Endothelial cell of umbilical vein (primary cell): ENCODE measurements around the gene TMEM167B. TPM values are rescaled to one million over a fixed set of nuclear protein-coding genes. Genes with fewer than 3 reads are reported as not detected.

Source experiments
- BruUV-seq: library from RNA; stranded (reverse); fragments of 400-500 nt; replicated peaks from 2 replicates; lab custom pipeline; 2021; lab: Mats Ljungman, UMichigan
- CTCF ChIA-PET: fragments of 300-600, 350-600 bp; sonication (Branson Sonifier 250); formaldehyde crosslinking; loops from one replicate; lab custom pipeline; 2021; ENCODE audit warnings: antibody characterized with exemption, inconsistent platforms; lab: Charles Lee
- POLR2A ChIA-PET: fragments of 300-600, 350-600 bp; sonication (Branson Sonifier 250); formaldehyde crosslinking; loops from one replicate; lab custom pipeline; 2021; ENCODE audit warnings: antibody characterized with exemption, inconsistent platforms; lab: Charles Lee
- DNase-seq: peaks from one replicate; pipeline ENCODE4 v3.0.0-alpha.2; 2011; ENCODE audit warnings: low read depth, low spot score
- FAIRE-seq: peaks from 2 replicates; lab custom pipeline; 2011; peaks lifted over from hg19 to GRCh38; lab: Jason Lieb, UNC
- H2AFZ ChIP-seq: 2 replicates; pipeline ENCODE4 v1.6.0; 2012; ENCODE audit warnings: low read depth, low read length, control low read depth, inconsistent platforms
- H3K27ac ChIP-seq: 2 replicates; pipeline ENCODE4 v1.5.1; 2011; ENCODE audit warnings: low read depth, mild to moderate bottlenecking, control low read depth, low read length, moderate library complexity; ENCODE audit not compliant: insufficient read depth
- H3K27me3 ChIP-seq, 2 experiments: 2 replicates each; pipeline versions ENCODE4 v1.6.0 to v1.6.1; 2011; ENCODE audit warnings: low read length in 2 of 2, mixed read lengths in 1 of 2; ENCODE audit not compliant: control insufficient read depth in 2 of 2, insufficient read depth in 2 of 2
- H3K36me3 ChIP-seq, 2 experiments: 2 replicates in 1 of 2; 3 replicates in 1 of 2; pipeline ENCODE4 v1.5.1; 2011; ENCODE audit warnings: low read length in 2 of 2, mild to moderate bottlenecking in 1 of 2, moderate library complexity in 1 of 2; ENCODE audit not compliant: control insufficient read depth in 2 of 2, insufficient read depth in 2 of 2; ENCODE audit errors: extremely low read depth in 1 of 2
- H3K4me1 ChIP-seq: 3 replicates; pipeline ENCODE4 v1.5.1; 2011; ENCODE audit warnings: mild to moderate bottlenecking, low read length; ENCODE audit not compliant: control insufficient read depth, insufficient read depth; ENCODE audit errors: extremely low read depth
- H3K4me2 ChIP-seq: 2 replicates; pipeline ENCODE4 v1.6.1; 2011; ENCODE audit warnings: low read length, control low read depth, mixed read lengths; ENCODE audit not compliant: insufficient read depth
- H3K4me3 ChIP-seq, 3 experiments: fragments of 200-600 bp in 1 of 3; sonication (generic), shearing (Covaris generic) in 1 of 3; replicated peaks in 1 of 3; 2 replicates each; pipeline ENCODE4 v1.5.1; 2011 to 2016; ENCODE audit warnings: control low read depth in 3 of 3, low read length in 3 of 3, mild to moderate bottlenecking in 2 of 3, inconsistent platforms in 1 of 3, low read depth in 1 of 3, moderate library complexity in 1 of 3; ENCODE audit not compliant: insufficient read depth in 1 of 3
- H3K79me2 ChIP-seq: 2 replicates; pipeline ENCODE4 v1.6.0; 2012; ENCODE audit warnings: low read length, inconsistent platforms; ENCODE audit not compliant: control insufficient read depth, insufficient read depth
- H3K9ac ChIP-seq: replicated peaks from 2 replicates; pipeline ENCODE3; 2011; ENCODE audit warnings: low read length, control low read depth; ENCODE audit not compliant: insufficient read depth; ENCODE audit errors: extremely low read depth
- H3K9me1 ChIP-seq: replicated peaks from 3 replicates; pipeline ENCODE4 v1.6.0; 2011; ENCODE audit warnings: mild to moderate bottlenecking, low read length; ENCODE audit not compliant: control insufficient read depth, insufficient read depth; ENCODE audit errors: extremely low read depth
- H3K9me3 ChIP-seq: replicated peaks from 2 replicates; pipeline ENCODE4 v1.5.1; 2012; ENCODE audit warnings: low read length, inconsistent platforms; ENCODE audit not compliant: control insufficient read depth, insufficient read depth
- H4K20me1 ChIP-seq: replicated peaks from 2 replicates; pipeline ENCODE3; 2011; ENCODE audit warnings: mild to moderate bottlenecking, low read length; ENCODE audit not compliant: control insufficient read depth, insufficient read depth; ENCODE audit errors: extremely low read depth
- EZH2 ChIP-seq: IDR thresholded peaks from 2 replicates; pipeline ENCODE4 v1.6.1; 2012; ENCODE audit warnings: borderline replicate concordance, low read depth, mild to moderate bottlenecking, moderate library complexity, low read length, inconsistent platforms; ENCODE audit not compliant: severe bottlenecking
- FOS ChIP-seq: IDR thresholded peaks from 2 replicates; pipeline ENCODE4 v1.6.1; 2011; ENCODE audit warnings: mild to moderate bottlenecking, low read length, moderate library complexity, borderline replicate concordance; ENCODE audit not compliant: insufficient read depth
- GATA2 ChIP-seq: IDR thresholded peaks from 2 replicates; pipeline ENCODE4 v1.7.0; 2011; ENCODE audit warnings: low read depth, mild to moderate bottlenecking, moderate library complexity, mixed read lengths, low read length; ENCODE audit not compliant: insufficient read length, insufficient read depth
- JUN ChIP-seq: IDR thresholded peaks from 2 replicates; pipeline ENCODE4 v1.6.1; 2011; ENCODE audit warnings: borderline replicate concordance, low read depth; ENCODE audit not compliant: insufficient read length, insufficient read depth
- MYC ChIP-seq: IDR thresholded peaks from one replicate; pipeline ENCODE4 v1.6.1; 2011; ENCODE audit warnings: mild to moderate bottlenecking, low read depth, low read length
- POLR2A ChIP-seq: IDR thresholded peaks from 2 replicates; pipeline ENCODE4 v1.6.1; 2012; ENCODE audit warnings: low read depth, mild to moderate bottlenecking, control low read depth, low read length
- POLR2AphosphoS5 ChIP-seq: IDR thresholded peaks from 2 replicates; pipeline ENCODE4 v1.6.1; 2012; ENCODE audit warnings: low read depth, mild to moderate bottlenecking, control low read depth, low read length, moderate library complexity; ENCODE audit not compliant: insufficient read depth
- dilution Hi-C: fragments of 300-500 bp; cut with MboI; formaldehyde crosslinking; loops from one replicate; pipeline ENCODE4 v1.15.0; 2019; ENCODE audit warnings: low sequenced_read_pairs; ENCODE audit not compliant: extremely low pct_ligation_motif_present
- intact Hi-C: fragments of 100-400 bp; cut with micrococcal nuclease; formaldehyde crosslinking; loops from one replicate; pipeline ENCODE4 v1.10.0; 2022
- polyA plus RNA-seq, 4 experiments: library from polyadenylated mRNA; depleted of rRNA in 3 of 4; stranded (reverse) in 3 of 4; unstranded in 1 of 4; fragments of >200 nt; gene quantifications; 2 replicates each; pipeline versions ENCODE4 v1.2.1 to v1.2.3, GENCODE V29; 2011 to 2012; ENCODE audit warnings: missing spikeins in 1 of 4
- total RNA-seq: library from RNA; stranded (reverse); gene quantifications from 2 replicates; pipeline ENCODE4 v1.2.3, GENCODE V29; 2021
- TF ChIP-seq, protein P1 (sequence below): IDR thresholded peaks from 2 replicates; pipeline ENCODE4 v1.6.1; 2011; ENCODE audit not compliant: insufficient read depth, insufficient read length
- TF ChIP-seq, protein P2 (sequence below), 2 donors: IDR thresholded peaks; 1 replicate in 1 of 2; 2 replicates in 1 of 2; pipeline ENCODE4 v1.5.1; 2011; ENCODE audit warnings: low read length in 2 of 2, mild to moderate bottlenecking in 2 of 2, moderate library complexity in 2 of 2, control low read depth in 1 of 2, inconsistent platforms in 1 of 2, low read depth in 1 of 2; ENCODE audit not compliant: insufficient read depth in 1 of 2; ENCODE audit errors: extremely low read depth in 1 of 2

TMEM167B gene
- total and polyA plus RNA-seq, 2 donors (not counting 3 experiments of a cell fraction or from before 2014, with no cell fraction given): 6.7 to 21.1 TPM

DNA sequence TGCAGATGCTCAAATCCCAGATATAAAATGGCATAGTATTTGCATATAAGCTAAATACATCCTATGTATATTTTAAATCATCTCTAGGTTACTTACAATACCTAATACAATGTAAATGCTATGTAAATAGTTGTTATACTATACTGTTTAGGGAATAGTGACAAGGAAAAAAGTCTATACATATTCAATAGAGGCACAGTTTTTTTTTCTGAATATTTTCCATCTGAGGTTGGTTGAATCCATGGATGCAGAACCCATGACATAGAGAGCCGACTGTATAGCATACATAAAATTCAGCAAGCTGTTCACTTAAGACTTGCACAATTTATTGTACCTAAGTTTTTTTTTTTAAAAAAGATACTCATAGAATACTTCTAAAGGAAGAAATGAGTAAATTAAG, 21.3 kb upstream of the TMEM167B start:
- Histone ChIP-seq H3K4me2 (no peak overlapping the region), H3K9ac (no peak overlapping the region), H3K9me3 (no peaks in the 10 kb centered on the region), H4K20me1 (no peaks in the 10 kb centered on the region), H2AFZ (no peak overlapping the region), H3K27ac (no peak overlapping the region), H3K27me3 (no peaks in the 10 kb centered on the region), H3K79me2 (peaks cover 30% of the 10 kb centered on the region), H3K4me1 (no peaks in the 10 kb centered on the region), H3K9me1 (no peaks in the 10 kb centered on the region), H3K36me3 (peaks cover 0 to 9% of the 10 kb centered on the region in 2 experiments), H3K4me3 (no peak overlapping the region)
- DNase-seq (no peak), FAIRE-seq (no peak)
- TF ChIP-seq, protein P1, sequence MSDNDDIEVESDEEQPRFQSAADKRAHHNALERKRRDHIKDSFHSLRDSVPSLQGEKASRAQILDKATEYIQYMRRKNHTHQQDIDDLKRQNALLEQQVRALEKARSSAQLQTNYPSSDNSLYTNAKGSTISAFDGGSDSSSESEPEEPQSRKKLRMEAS: no peak
- TF ChIP-seq POLR2AphosphoS5: no peak
- TF ChIP-seq POLR2A: no peak
- TF ChIP-seq MYC: no peak
- no peak for TF ChIP-seq FOS
- TF ChIP-seq GATA2: no peak
- no peak for TF ChIP-seq EZH2
- TF ChIP-seq JUN: no peak
- TF ChIP-seq, protein P2, sequence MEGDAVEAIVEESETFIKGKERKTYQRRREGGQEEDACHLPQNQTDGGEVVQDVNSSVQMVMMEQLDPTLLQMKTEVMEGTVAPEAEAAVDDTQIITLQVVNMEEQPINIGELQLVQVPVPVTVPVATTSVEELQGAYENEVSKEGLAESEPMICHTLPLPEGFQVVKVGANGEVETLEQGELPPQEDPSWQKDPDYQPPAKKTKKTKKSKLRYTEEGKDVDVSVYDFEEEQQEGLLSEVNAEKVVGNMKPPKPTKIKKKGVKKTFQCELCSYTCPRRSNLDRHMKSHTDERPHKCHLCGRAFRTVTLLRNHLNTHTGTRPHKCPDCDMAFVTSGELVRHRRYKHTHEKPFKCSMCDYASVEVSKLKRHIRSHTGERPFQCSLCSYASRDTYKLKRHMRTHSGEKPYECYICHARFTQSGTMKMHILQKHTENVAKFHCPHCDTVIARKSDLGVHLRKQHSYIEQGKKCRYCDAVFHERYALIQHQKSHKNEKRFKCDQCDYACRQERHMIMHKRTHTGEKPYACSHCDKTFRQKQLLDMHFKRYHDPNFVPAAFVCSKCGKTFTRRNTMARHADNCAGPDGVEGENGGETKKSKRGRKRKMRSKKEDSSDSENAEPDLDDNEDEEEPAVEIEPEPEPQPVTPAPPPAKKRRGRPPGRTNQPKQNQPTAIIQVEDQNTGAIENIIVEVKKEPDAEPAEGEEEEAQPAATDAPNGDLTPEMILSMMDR (IDR thresholded peaks at IDR 0.05; ENCODE audit: extremely low read depth in 1 of 2, insufficient read depth in 1 of 2, low read depth in 1 of 2, low read length in 2 of 2): no peak
- BruUV-seq: no TSS peak
- intact Hi-C loops: no loop called here
- ChIA-PET CTCF (interaction anchor here (2.0 kb wide), 1 partner anchor 31 kb away, joined by 7 read pairs; no protein-coding TSS in a partner anchor), POLR2A (no interaction called here)
- dilution Hi-C loops: no loop called here
